Vagina (tissue), 2 donors: ENCODE measurements around the gene GNAI2. TPM values are rescaled to one million over a fixed set of nuclear protein-coding genes. Genes with fewer than 3 reads are reported as not detected.

Experiments
- DNase-seq, 2 donors: peaks; one replicate each; pipeline ENCODE4 v3.0.0-alpha.2; 2017; ENCODE audit errors: extremely low spot score in 2 of 2
- H3K27ac ChIP-seq: fragments of 200-600 bp; sonication (generic); one replicate; pipeline ENCODE4 v1.5.1; 2019
- H3K27me3 ChIP-seq: fragments of 200-600 bp; sonication (generic); one replicate; pipeline ENCODE4 v1.5.1; 2019
- H3K36me3 ChIP-seq, 2 donors: fragments of 200-600 bp; sonication (generic); one replicate each; pipeline ENCODE4 v1.5.1; 2017 to 2019
- H3K4me1 ChIP-seq: fragments of 200-600 bp; sonication (generic); one replicate; pipeline ENCODE4 v1.5.1; 2019
- H3K4me3 ChIP-seq, 2 donors: fragments of 200-600 bp; sonication (generic); 1 replicate in 1 of 2; 2 replicates in 1 of 2; pipeline ENCODE4 v1.5.1; 2016 to 2019
- H3K9me3 ChIP-seq: fragments of 200-600 bp; sonication (generic); one replicate; pipeline ENCODE4 v1.5.1; 2019
- POLR2A ChIP-seq, 2 donors: fragments of 450-650 bp; IDR thresholded peaks; one replicate each; pipeline ENCODE4 v1.6.1; 2017; ENCODE audit warnings: antibody characterized with exemption in 2 of 2, mild to moderate bottlenecking in 2 of 2, moderate library complexity in 2 of 2
- POLR2AphosphoS5 ChIP-seq, 2 donors: sonication (generic); formaldehyde crosslinking; IDR thresholded peaks; one replicate each; pipeline ENCODE4 v1.9.0; 2017; ENCODE audit warnings: antibody characterized with exemption in 2 of 2, mild to moderate bottlenecking in 2 of 2, low read depth in 1 of 2; ENCODE audit not compliant: insufficient read depth in 1 of 2
- intact Hi-C: fragments of 100-400 bp; cut with DNase I; formaldehyde crosslinking; loops from one replicate; pipeline ENCODE4 v1.15.1; 2023
- total RNA-seq: library from RNA; depleted of rRNA; stranded (reverse); fragments of >200 nt; gene quantifications from one replicate; pipeline ENCODE4 v1.2.3, GENCODE V29; 2016
- TF ChIP-seq, protein P1 (sequence below), 3 experiments: fragments of 450-650 bp in 2 of 3; fragments of 200-600 bp in 1 of 3; sonication (generic) in 1 of 3; IDR thresholded peaks; one replicate each; pipeline ENCODE4 v1.5.1; 2017 to 2019; ENCODE audit warnings: antibody characterized with exemption in 3 of 3, mild to moderate bottlenecking in 2 of 3, moderate library complexity in 2 of 3

GNAI2 gene
- total RNA-seq, 1 donor from 2014 or later, result 244 TPM

DNA sequence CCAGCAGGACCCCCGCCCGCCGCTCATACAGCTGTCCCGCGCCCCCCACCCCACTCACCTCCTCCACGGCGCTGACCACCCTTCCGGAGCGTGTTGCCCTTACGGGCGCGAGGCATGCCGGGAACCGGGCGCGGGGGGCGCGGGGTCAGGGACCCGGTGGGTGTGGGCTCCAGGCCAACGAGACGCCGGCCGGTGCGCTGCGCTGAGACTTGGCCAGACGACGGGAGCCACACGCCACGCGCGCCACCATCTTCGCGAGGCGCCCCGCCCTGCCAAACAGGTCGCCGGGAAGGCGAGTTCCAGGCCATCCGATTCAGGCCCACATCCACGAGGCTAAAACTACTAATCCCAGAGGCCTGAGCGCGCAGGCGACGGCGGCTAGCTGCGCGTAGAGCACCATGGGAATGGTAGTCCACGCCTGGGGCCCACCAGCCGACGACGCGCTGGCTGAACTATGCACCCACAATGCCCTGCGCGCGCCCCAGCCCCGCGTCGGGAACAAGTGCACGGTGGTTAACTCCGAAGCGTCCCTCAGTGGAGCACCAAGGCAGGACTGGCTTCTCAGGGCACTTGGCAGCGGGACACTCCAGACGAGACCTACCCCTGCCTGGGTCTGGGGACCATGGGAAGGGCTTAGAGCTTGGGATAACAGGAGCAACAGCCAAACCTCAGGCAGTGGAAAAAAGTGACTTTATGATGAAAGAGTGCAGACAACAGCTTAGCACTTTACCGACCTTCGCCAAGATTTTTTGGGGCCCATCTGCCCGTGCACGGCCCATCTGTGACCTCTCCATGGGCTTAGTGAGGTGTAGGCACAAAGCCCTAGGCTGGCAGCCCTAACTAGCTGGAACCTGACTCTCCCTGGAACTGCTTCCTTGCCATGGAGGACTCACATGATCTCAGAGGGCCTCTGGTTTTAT is 56.4 kb downstream of the GNAI2 start, which contains the start of gene IFRD2:
Gene IFRD2 (minus strand): TSS at position 271 of the 920 bp plus-strand sequence. CDS start 155 bp downstream, at position 116.
- DNase-seq, result peak in 1 of 2 donors; percentile 98
- Histone ChIP-seq H3K4me3 (peak within 1 kb of the TSS; percentile 77 to 84), H3K9me3 (no peaks in the 10 kb centered on the region), H3K27ac (peak within 1 kb of the TSS; percentile 68), H3K36me3 (peaks cover 0 to 34% of the 10 kb centered on the region in 2 donors), H3K4me1 (peaks cover 29% of the 10 kb centered on the region), H3K27me3 (no peaks in the 10 kb centered on the region)
- TF ChIP-seq, protein P1, sequence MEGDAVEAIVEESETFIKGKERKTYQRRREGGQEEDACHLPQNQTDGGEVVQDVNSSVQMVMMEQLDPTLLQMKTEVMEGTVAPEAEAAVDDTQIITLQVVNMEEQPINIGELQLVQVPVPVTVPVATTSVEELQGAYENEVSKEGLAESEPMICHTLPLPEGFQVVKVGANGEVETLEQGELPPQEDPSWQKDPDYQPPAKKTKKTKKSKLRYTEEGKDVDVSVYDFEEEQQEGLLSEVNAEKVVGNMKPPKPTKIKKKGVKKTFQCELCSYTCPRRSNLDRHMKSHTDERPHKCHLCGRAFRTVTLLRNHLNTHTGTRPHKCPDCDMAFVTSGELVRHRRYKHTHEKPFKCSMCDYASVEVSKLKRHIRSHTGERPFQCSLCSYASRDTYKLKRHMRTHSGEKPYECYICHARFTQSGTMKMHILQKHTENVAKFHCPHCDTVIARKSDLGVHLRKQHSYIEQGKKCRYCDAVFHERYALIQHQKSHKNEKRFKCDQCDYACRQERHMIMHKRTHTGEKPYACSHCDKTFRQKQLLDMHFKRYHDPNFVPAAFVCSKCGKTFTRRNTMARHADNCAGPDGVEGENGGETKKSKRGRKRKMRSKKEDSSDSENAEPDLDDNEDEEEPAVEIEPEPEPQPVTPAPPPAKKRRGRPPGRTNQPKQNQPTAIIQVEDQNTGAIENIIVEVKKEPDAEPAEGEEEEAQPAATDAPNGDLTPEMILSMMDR (IDR thresholded peaks at IDR 0.05), result peak in 1 of 3 experiments; percentile 14
- TF ChIP-seq POLR2A (IDR thresholded peaks at IDR 0.05), result peak in 1 of 2 donors; percentile 41
- TF ChIP-seq POLR2AphosphoS5 (IDR thresholded peaks at IDR 0.05; ENCODE audit: insufficient read depth in 1 of 2, low read depth in 1 of 2), result peak; percentile 83 to 99
- intact Hi-C loops, result no loop called here

DNA sequence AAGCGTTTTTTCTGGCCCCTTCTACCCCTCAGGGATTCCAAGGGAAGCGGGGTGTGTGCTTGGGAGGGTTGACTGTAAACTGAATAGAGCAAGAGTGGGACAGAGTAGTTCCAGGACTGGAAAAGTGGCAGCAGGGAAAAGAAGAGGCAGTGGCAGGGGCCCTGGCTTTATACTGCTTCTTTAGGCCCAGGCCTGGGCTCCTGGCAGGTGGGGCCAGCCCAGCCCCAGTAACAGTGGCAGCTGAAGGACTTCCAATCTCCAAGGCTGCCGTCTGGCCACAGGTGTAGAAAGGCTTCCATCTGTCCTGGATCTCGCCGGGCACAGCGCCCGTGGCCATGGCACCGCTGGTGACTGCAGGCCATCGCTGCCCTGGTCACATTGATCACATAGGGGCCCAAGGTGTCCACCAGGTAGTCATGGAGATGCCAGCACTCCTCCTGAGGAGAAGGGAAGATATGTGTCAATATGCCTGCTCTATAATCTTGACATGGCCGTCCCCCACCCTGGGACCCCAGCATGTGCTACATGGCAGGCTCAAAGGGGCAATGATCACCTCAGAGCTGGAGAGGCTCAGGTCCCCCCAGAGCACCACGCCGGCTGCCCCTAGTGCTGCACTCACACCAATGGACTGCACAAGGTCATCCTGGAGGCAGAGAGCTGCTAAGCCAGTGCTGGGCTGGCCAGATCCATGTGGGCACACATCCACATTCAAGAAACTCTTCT is 57.2 kb downstream of the GNAI2 start:
- peak overlapping the region; percentile 68 for H3K27ac ChIP-seq

DNA sequence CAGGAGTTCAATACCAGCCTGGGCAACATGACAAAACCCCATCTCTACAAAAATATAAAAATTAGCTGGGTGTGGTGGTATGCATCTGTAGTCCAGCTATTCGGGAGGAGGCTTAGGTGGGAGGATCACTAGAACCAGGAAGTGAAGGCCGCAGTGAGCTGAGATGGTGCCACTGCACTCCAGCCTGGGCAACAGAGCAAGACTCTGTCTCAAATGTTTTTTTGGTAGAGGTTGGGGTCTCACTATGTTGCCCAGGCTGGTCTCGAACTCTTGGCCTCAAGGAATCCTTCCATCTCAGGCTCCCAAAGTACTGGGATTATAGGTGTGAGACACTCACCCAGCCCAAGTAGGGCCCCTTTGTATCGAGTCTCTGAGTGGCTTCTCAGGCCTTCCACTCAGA is 58.1 kb downstream of the GNAI2 start:
- Histone ChIP-seq H3K4me1 (peaks cover 44% of the 10 kb centered on the region), H3K36me3 (peaks cover 0 to 18% of the 10 kb centered on the region in 2 donors), H3K27me3 (no peaks in the 10 kb centered on the region), H3K9me3 (no peaks in the 10 kb centered on the region), H3K4me3 (no peak overlapping the region), H3K27ac (no peak overlapping the region)
- intact Hi-C loops, result no loop called here
- DNase-seq, result no peak
- TF ChIP-seq POLR2A (IDR thresholded peaks at IDR 0.05), result no peak
- TF ChIP-seq, protein P1 (IDR thresholded peaks at IDR 0.05), result no peak
- no peak for TF ChIP-seq POLR2AphosphoS5 (IDR thresholded peaks at IDR 0.05; ENCODE audit: insufficient read depth in 1 of 2, low read depth in 1 of 2)

More for the DNA sequence above, 57.2 kb downstream of the GNAI2 start:
- intact Hi-C loops, result no loop called here
- TF ChIP-seq POLR2AphosphoS5 (IDR thresholded peaks at IDR 0.05; ENCODE audit: insufficient read depth in 1 of 2, low read depth in 1 of 2) (no peak), POLR2A (IDR thresholded peaks at IDR 0.05) (no peak)
- TF ChIP-seq, protein P1 (IDR thresholded peaks at IDR 0.05), result no peak
- no peak for DNase-seq
- H3K9me3 ChIP-seq, result no peaks in the 10 kb centered on the region
- H3K27me3 ChIP-seq, result no peaks in the 10 kb centered on the region
- H3K4me3 ChIP-seq, result peak overlapping the region in 1 of 2 donors; percentile 84
- H3K4me1 ChIP-seq, result peaks cover 37% of the 10 kb centered on the region
- peaks cover 0 to 27% of the 10 kb centered on the region in 2 donors for H3K36me3 ChIP-seq

DNA sequence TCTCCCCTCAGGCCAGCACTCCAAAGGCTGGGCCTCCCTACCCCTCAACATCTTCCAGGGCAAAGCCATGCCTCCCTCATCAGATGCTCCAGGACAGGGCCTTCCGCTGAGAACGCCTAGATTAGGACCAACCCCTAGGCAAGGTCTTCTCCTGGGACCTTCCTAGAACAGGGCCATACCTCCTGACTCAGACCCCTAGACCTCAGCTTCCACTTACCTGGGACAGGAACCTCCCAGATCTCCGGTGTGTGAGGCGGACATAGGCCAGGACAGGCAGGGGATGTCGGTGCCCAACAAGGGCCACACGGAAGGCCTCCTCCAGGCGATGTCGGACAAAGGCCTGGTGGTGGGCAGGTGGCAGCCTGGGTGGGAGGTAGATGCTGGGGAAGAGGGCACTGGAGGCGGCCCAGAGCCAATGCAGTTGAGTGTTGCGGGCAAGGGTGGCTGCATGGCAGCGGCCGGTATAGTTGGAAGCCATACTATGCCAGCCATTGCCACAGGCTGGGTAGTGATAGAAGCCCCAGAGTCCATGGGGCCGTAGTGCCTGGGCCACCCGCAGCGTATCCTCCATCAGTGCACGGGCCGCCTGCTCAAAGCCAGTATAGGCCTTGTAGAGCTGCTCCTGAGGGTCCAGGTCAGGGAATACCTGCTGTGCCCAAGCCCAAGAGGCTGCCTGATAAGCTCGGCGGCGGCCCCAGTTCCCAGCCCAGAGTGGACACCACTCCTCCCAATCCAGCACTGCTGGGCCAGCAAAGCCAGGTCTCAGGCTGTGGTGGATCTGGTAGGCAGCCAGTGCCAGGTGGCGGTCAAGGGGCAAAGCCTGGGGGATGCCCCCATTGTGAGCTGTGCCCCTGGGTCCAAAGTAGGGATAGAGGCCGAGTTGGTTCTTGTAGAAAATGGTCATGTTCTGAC is 58.7 kb downstream of the GNAI2 start:
- H3K4me1 ChIP-seq, result peaks cover 45% of the 10 kb centered on the region
- no peak overlapping the region for H3K27ac ChIP-seq
- no peaks in the 10 kb centered on the region for H3K9me3 ChIP-seq
- H3K36me3 ChIP-seq, result peaks cover 0 to 11% of the 10 kb centered on the region in 2 donors
- no peak for DNase-seq
- H3K27me3 ChIP-seq, result no peaks in the 10 kb centered on the region
- intact Hi-C loops, result no loop called here
- TF ChIP-seq POLR2AphosphoS5 (IDR thresholded peaks at IDR 0.05; ENCODE audit: insufficient read depth in 1 of 2, low read depth in 1 of 2) (no peak), POLR2A (IDR thresholded peaks at IDR 0.05) (no peak)
- TF ChIP-seq, protein P1 (IDR thresholded peaks at IDR 0.05), result no peak
- H3K4me3 ChIP-seq, result no peak overlapping the region
